CD4-positive, alpha-beta T cell treated with Interleukin-2 at 100 ng/mL for 4 hours (primary cell): Measurements from ENCODE around the gene TEX9.
A peak's percentile ranks its signal among the peaks of the same experiment; 100 is the strongest.

ENCODE experiments used
- DNase-seq: peaks from one replicate; pipeline ENCODE4 v3.0.0-alpha.2; 2020; ENCODE audit warnings: low spot score

Gene TEX9

DNA sequence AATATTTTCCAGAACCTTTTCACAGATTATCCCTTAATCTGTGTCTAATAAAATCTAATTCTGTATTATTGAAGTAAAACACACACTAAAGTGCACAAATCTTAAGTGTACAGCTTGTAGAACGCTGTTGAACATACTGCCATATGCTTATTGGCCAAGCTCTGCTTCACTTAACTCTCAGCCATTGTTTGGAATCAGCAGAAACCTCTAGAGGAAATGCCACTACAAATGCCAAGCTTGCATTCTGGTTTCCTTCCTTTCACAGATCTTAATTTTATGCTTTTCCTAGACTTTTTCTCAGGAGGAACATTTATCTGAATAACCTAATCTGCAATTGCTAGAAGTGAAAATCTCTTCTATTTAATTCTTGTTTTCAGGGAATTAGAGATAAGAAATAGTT is 89.6 kb downstream of the TEX9 start:
- no peak for DNase-seq

DNA sequence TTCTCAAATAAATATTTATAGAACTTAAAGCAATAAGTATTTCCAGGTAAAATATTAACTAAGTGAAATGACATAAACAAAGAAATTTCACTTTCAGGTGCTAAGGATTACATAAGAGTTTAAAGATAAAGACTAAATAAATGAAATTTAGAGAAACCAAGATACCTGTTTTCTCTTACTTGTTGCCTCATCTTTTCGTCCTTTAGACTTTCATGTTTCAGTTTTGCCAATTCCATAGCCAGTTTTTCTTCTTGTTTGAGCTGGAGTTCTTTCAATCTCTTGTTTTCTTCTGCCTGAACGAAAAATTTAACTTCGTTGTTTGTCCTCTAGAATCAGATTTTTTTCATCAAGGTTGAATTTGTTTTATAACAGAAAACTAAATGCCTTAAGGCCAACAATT is 91.0 kb downstream of the TEX9 start:
- no peak for DNase-seq

GRCh38 chr15:56459096-56459495 is 93.9 kb downstream of the TEX9 start:
- no peak for DNase-seq

DNA sequence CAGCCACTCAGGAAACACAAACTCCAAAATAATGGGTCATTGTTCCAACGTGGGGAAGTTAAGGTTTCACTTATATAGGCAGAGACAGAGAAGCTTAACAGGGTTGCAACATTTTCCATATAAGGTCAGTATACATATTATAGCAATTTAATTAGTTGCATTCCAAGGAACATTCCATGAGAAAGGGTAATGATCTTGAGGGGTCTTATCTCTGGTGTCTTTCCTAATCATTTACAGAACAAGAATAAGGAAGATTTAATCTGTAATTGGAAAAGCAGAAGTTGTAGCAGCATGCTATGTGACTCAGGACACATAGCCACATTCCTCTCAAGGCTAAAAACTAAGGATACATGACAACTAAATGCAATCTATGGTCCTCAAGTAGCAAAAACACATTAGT is 94.8 kb downstream of the TEX9 start:
- no peak for DNase-seq

GRCh38 chr15:56460947-56461346 is 95.7 kb downstream of the TEX9 start:
- DNase-seq = no peak

GRCh38 chr15:56464893-56465520 is 99.8 kb downstream of the TEX9 start, which contains the start of gene MNS1:
MNS1 (minus strand) TSS chr15:56465137; CDS start chr15:56464972, 165 bp downstream.
- peak; percentile 48 for DNase-seq

GRCh38 chr15:56467616-56468015 is 102.4 kb downstream of the TEX9 start:
- DNase-seq = no peak

DNA sequence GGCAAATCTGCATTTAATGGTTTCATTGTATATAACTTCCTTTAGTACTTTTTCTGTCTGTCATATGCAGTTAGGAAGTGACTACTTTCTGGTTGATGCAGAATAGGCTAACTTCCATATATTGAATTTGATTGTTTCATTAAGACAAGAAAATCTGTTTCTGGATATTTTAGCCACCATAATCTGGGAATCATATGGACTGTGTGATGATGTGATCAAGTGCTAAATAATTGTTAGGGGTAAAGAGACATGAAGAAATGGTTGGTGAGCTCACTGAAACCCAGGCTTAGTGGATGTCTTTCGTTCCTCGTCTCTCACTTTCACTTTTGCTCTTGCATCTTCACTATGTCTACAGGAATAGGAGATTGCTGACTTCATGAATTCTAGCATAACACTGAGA is 103.2 kb downstream of the TEX9 start:
- peak; percentile 16 for DNase-seq

DNA sequence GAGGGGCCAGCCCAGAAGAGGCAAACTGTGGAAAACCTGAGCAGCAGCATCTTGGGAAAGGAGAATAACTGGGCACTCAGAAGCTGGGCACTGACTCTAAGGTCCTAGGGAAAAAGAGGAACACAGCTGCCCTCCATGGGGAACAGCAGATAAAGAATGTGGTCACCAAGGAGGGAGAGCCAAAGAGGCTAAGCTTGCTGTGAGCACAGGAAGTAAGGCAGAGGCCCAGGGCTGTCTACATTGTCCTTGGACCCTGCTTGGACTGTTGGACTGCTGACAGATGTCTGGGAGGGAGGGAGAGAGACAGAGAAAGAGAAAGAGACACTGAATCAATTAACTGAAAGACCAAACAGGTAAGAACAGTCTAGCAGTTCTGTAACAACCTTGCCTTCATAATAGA is 104.3 kb downstream of the TEX9 start:
- DNase-seq = no peak

GRCh38 chr15:56471440-56472069 is 106.3 kb downstream of the TEX9 start:
- DNase-seq = no peak

- no peak for DNase-seq
Measured at GRCh38 chr15:56472278-56472677, 107.1 kb downstream of the TEX9 start.

DNA sequence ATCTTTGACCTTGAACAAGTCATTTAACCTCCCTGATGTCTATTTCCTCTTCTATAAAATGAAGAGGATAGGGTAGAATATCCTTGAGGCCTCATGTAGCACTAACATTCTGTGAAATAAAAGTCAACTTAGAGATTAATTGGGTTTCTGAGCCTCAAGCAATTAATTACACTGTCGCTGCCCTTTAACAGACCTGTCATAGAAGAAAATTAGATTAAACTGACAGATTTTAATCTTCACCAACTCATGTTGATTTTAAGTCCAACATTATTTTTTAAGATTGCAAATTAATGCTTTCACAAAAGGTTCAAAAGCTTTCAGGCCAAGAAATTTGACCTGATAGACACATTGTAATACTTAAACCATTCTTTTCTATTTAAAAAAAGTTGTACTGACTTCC is 107.8 kb downstream of the TEX9 start:
- no peak for DNase-seq

DNA sequence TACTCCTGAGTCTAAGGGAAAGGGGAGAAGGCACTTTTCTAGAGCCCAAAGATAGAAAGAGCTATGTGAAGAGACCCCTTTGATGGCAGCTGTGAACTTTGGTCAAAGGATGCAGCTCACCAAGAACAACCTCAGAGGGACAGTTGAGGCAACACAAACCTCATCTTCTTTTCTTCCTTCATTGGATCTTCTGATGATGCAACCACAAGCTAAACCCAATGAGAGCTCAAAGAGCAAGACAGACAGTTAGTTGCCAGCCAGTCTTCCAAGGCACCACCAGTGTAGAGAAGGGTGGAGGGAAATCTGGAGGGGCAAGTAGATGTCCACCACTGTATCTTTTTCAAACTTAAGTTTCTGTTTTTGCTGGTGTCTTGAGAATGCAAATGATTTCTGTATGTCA is 110.1 kb downstream of the TEX9 start:
- no peak for DNase-seq
